HEK293T (cell line): ENCODE results near the gene RIC8A.

Experiments used
- CTCF ChIA-PET: fragments of 350-600 bp; formaldehyde crosslinking; extraction: SDS; loops from one replicate; lab custom pipeline; 2021; ENCODE audit warnings: antibody characterized with exemption, inconsistent platforms; lab: Yijun Ruan, JAX
- POLR2A ChIA-PET: fragments of 350-600 bp; formaldehyde crosslinking; extraction: SDS; loops from one replicate; lab custom pipeline; 2020; ENCODE audit warnings: antibody characterized with exemption, inconsistent platforms; lab: Yijun Ruan, JAX
- DNase-seq: peaks from one replicate; pipeline ENCODE4 v3.0.0; 2012; ENCODE audit warnings: mixed read lengths; ENCODE audit errors: extremely low spot score
- ARNT ChIP-seq: fragments of 450-650 bp; IDR thresholded peaks from 2 replicates; pipeline ENCODE4 v1.6.1; 2017; ENCODE audit warnings: mild to moderate bottlenecking
- BHLHE40 ChIP-seq: fragments of 450-650 bp; IDR thresholded peaks from 2 replicates; pipeline ENCODE4 v1.6.1; 2016; ENCODE audit warnings: mild to moderate bottlenecking, moderate library complexity, borderline replicate concordance
- CTBP1 ChIP-seq: fragments of 450-650 bp; IDR thresholded peaks from 2 replicates; pipeline ENCODE4 v1.6.1; 2016; ENCODE audit warnings: borderline replicate concordance
- ELF4 ChIP-seq: fragments of 450-650 bp; IDR thresholded peaks from 2 replicates; pipeline ENCODE4 v1.6.1; 2017; ENCODE audit warnings: antibody characterized with exemption
- FOXA1 ChIP-seq: fragments of 450-650 bp; IDR thresholded peaks from 2 replicates; pipeline ENCODE4 v1.6.1; 2016; ENCODE audit warnings: mild to moderate bottlenecking
- FOXK2 ChIP-seq: fragments of 450-650 bp; IDR thresholded peaks from 2 replicates; pipeline ENCODE4 v1.6.1; 2016; ENCODE audit warnings: mild to moderate bottlenecking
- FOXM1 ChIP-seq: fragments of 450-650 bp; IDR thresholded peaks from 2 replicates; pipeline ENCODE4 v1.6.1; 2017; ENCODE audit warnings: mild to moderate bottlenecking, borderline replicate concordance
- HDGF ChIP-seq: fragments of 450-650 bp; IDR thresholded peaks from 2 replicates; pipeline ENCODE4 v1.6.1; 2017; ENCODE audit warnings: antibody characterized with exemption, borderline replicate concordance
- L3MBTL2 ChIP-seq: fragments of 450-650 bp; conservative IDR thresholded peaks from 2 replicates; pipeline ENCODE4 v1.6.1; 2016; ENCODE audit warnings: mild to moderate bottlenecking
- LEF1 ChIP-seq: fragments of 450-650 bp; IDR thresholded peaks from 2 replicates; pipeline ENCODE4 v1.6.1; 2017; ENCODE audit warnings: mild to moderate bottlenecking, borderline replicate concordance
- NFRKB ChIP-seq: fragments of 450-650 bp; IDR thresholded peaks from 2 replicates; pipeline ENCODE4 v1.6.1; 2016; ENCODE audit warnings: mild to moderate bottlenecking, moderate library complexity
- PKNOX1 ChIP-seq: fragments of 450-650 bp; IDR thresholded peaks from 2 replicates; pipeline ENCODE4 v1.6.1; 2016
- SP1 ChIP-seq: fragments of 450-650 bp; IDR thresholded peaks from 2 replicates; pipeline ENCODE4 v1.6.1; 2017
- SUZ12 ChIP-seq: fragments of 450-650 bp; IDR thresholded peaks from 2 replicates; pipeline ENCODE4 v1.6.1; 2016; ENCODE audit warnings: mild to moderate bottlenecking
- TARDBP ChIP-seq: fragments of 450-650 bp; IDR thresholded peaks from 2 replicates; pipeline ENCODE4 v1.6.1; 2016
- ZNF384 ChIP-seq: fragments of 450-650 bp; IDR thresholded peaks from 2 replicates; pipeline ENCODE4 v1.6.1; 2016

Gene RIC8A

GRCh38 chr11:249062-249461 lies 41.6 kb downstream of the RIC8A start:
- no peak for DNase-seq
- TF ChIP-seq FOXM1 (no peak), BHLHE40 (no peak), LEF1 (no peak), ZNF384 (no peak), HDGF (no peak), FOXA1 (no peak), ELF4 (no peak), PKNOX1 (no peak), CTBP1 (no peak), TARDBP (no peak), FOXK2 (no peak), SUZ12 (no peak), L3MBTL2 (no peak), SP1 (no peak), NFRKB (no peak), ARNT (no peak)
- ChIA-PET POLR2A (interaction anchor here (1.0 to 1.3 kb wide), 2 partner anchors 11 to 42 kb away, joined by 3 to 5 read pairs; partner anchors contain the start of genes BET1L and RIC8A), CTCF (interaction anchor here (0.9 kb wide), 1 partner anchor 11 kb away, joined by 3 read pairs; no protein-coding TSS in a partner anchor)

GRCh38 chr11:250274-250673 lies 42.8 kb downstream of the RIC8A start:
- CTCF ChIA-PET: interaction anchor here (0.6 to 1.6 kb wide), 11 partner anchors 10 to 223 kb away, joined by 3 to 9 read pairs (median 4); partner anchors contain the start of genes BET1L, IFITM2, NLRP6 and RIC8A
- POLR2A ChIA-PET: interaction anchor here (0.9 to 2.1 kb wide), 5 partner anchors 13 to 199 kb away, joined by 3 to 10 read pairs (median 4); partner anchors contain the start of genes BET1L, PSMD13, PTDSS2 and RIC8A
- DNase-seq: no peak
- TF ChIP-seq L3MBTL2: no peak
- no peak for TF ChIP-seq FOXK2
- no peak for TF ChIP-seq NFRKB
- no peak for TF ChIP-seq FOXM1
- TF ChIP-seq PKNOX1: no peak
- no peak for TF ChIP-seq SP1
- no peak for TF ChIP-seq TARDBP
- TF ChIP-seq ELF4: no peak
- no peak for TF ChIP-seq BHLHE40
- no peak for TF ChIP-seq ZNF384
- no peak for TF ChIP-seq FOXA1
- no peak for TF ChIP-seq SUZ12
- no peak for TF ChIP-seq HDGF

GRCh38 chr11:250740-251299 lies 43.3 kb downstream of the RIC8A start:
- ChIA-PET CTCF (interaction anchor here (0.6 to 1.6 kb wide), 11 partner anchors 9 to 223 kb away, joined by 3 to 9 read pairs (median 4); partner anchors contain the start of genes BET1L, IFITM2, NLRP6 and RIC8A), POLR2A (interaction anchor here (0.9 to 2.1 kb wide), 5 partner anchors 14 to 199 kb away, joined by 3 to 10 read pairs (median 4); partner anchors contain the start of genes BET1L, PSMD13, PTDSS2 and RIC8A)
- TF ChIP-seq SP1 (no peak), FOXM1 (no peak), CTBP1 (no peak), TARDBP (no peak), NFRKB (no peak), BHLHE40 (no peak), ZNF384 (no peak), PKNOX1 (no peak), FOXA1 (no peak), L3MBTL2 (no peak), ARNT (no peak), LEF1 (no peak), FOXK2 (no peak), HDGF (no peak), ELF4 (no peak), SUZ12 (no peak)
- peak; percentile 71 for DNase-seq

GRCh38 chr11:251550-251949 lies 44.0 kb downstream of the RIC8A start:
- POLR2A ChIA-PET: interaction anchor here (1.4 to 2.1 kb wide), 2 partner anchors 14 to 44 kb away, joined by 8 to 10 read pairs; partner anchors contain the start of genes BET1L, PSMD13 and RIC8A

GRCh38 chr11:252666-253065 lies 45.2 kb downstream of the RIC8A start:
- CTCF ChIA-PET: no interaction called here
- DNase-seq: no peak
- POLR2A ChIA-PET: no interaction called here
- TF ChIP-seq FOXK2: no peak
- TF ChIP-seq SUZ12: no peak
- no peak for TF ChIP-seq LEF1
- no peak for TF ChIP-seq NFRKB
- TF ChIP-seq BHLHE40: no peak
- TF ChIP-seq L3MBTL2: no peak
- no peak for TF ChIP-seq FOXA1
- no peak for TF ChIP-seq TARDBP
- TF ChIP-seq HDGF: no peak
- TF ChIP-seq CTBP1: no peak
- TF ChIP-seq ARNT: no peak
- no peak for TF ChIP-seq PKNOX1
- no peak for TF ChIP-seq ELF4
- no peak for TF ChIP-seq FOXM1
- TF ChIP-seq ZNF384: no peak
- no peak for TF ChIP-seq SP1

More at GRCh38 chr11:251550-251949, 44.0 kb downstream of the RIC8A start:
- TF ChIP-seq SUZ12 (no peak), ARNT (no peak), BHLHE40 (no peak), FOXM1 (no peak), SP1 (no peak), FOXK2 (no peak)
- CTCF ChIA-PET: interaction anchor here (1.2 to 1.6 kb wide), 5 partner anchors 9 to 111 kb away, joined by 3 to 9 read pairs (median 5); partner anchors contain the start of gene NLRP6
- no peak for DNase-seq
